Effector memory CD4-positive, alpha-beta T cell (primary cell): Measurements from ENCODE around the gene NPAS1.

Experiments used
- DNase-seq, 3 donors: peaks; one replicate each; pipeline ENCODE4 v3.0.0-alpha.2; 2020
- H3K27ac ChIP-seq: 2 replicates; pipeline ENCODE4 v1.7.0; 2013; ENCODE audit warnings: mild to moderate bottlenecking, low read length, moderate library complexity; ENCODE audit not compliant: insufficient read depth, poor library complexity, severe bottlenecking
- H3K27me3 ChIP-seq: replicated peaks from 2 replicates; pipeline ENCODE4 v1.7.0; 2013; ENCODE audit warnings: mild to moderate bottlenecking, low read length; ENCODE audit not compliant: insufficient read depth, control insufficient read depth, poor library complexity, severe bottlenecking
- H3K36me3 ChIP-seq: 2 replicates; pipeline ENCODE4 v1.7.0; 2013; ENCODE audit warnings: mild to moderate bottlenecking, low read length, moderate library complexity; ENCODE audit not compliant: control insufficient read depth, insufficient read depth
- H3K4me1 ChIP-seq: 2 replicates; pipeline ENCODE4 v1.7.0; 2013; ENCODE audit warnings: low read length, mild to moderate bottlenecking; ENCODE audit not compliant: control insufficient read depth, insufficient read depth, poor library complexity, severe bottlenecking
- H3K4me3 ChIP-seq: 2 replicates; pipeline ENCODE4 v1.7.0; 2013; ENCODE audit warnings: low read length, low read depth, mild to moderate bottlenecking; ENCODE audit not compliant: insufficient read depth, poor library complexity, severe bottlenecking
- H3K9me3 ChIP-seq: 2 replicates; pipeline ENCODE4 v1.7.0; 2013; ENCODE audit warnings: mild to moderate bottlenecking, low read length, moderate library complexity; ENCODE audit not compliant: control insufficient read depth
- total RNA-seq, 3 donors: gene quantifications; one replicate each; lab custom pipeline; 2026; lab: John Stamatoyannopoulos, UW

Gene NPAS1, protein sequence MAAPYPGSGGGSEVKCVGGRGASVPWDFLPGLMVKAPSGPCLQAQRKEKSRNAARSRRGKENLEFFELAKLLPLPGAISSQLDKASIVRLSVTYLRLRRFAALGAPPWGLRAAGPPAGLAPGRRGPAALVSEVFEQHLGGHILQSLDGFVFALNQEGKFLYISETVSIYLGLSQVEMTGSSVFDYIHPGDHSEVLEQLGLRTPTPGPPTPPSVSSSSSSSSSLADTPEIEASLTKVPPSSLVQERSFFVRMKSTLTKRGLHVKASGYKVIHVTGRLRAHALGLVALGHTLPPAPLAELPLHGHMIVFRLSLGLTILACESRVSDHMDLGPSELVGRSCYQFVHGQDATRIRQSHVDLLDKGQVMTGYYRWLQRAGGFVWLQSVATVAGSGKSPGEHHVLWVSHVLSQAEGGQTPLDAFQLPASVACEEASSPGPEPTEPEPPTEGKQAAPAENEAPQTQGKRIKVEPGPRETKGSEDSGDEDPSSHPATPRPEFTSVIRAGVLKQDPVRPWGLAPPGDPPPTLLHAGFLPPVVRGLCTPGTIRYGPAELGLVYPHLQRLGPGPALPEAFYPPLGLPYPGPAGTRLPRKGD
- 0.17 to 0.77 (median 0.35) reads per million in 3 donors for total RNA-seq

GRCh38 chr19:47019431-47020041, at the start of gene NPAS1:
Gene NPAS1, plus strand, starts transcription at chr19:47019837. Its CDS starts 1,211 bp downstream, at chr19:47021048.
- Histone ChIP-seq H3K4me3 (no peak within 1 kb of the TSS), H3K27me3 (peaks cover 49% of the 10 kb centered on the region), H3K4me1 (peaks cover 42% of the 10 kb centered on the region), H3K27ac (no peak within 1 kb of the TSS), H3K9me3 (no peaks in the 10 kb centered on the region), H3K36me3 (no peaks in the 10 kb centered on the region)
- DNase-seq, result no peak

DNA sequence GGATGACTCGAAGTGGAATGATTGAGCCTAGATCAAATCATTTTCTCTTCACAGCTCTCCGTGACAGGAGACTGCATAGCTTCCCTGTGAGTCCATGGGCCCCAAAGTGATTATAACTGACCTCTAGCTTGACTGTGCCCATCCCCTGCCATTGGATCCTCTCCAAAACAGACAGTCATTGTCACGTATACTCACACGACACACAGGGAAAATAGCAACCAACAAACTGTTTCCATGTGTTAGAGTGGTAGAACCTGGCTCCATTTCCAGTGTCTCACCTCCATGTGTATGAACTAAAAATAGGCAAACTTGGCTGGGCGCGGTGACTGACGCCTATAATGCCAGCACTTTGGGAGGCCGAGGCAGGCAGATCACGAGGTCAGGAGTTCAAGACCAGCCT, 48.8 kb upstream of the NPAS1 start:
- peaks cover 21% of the 10 kb centered on the region for H3K4me1 ChIP-seq
- DNase-seq, result no peak
- no peak overlapping the region for H3K27ac ChIP-seq
- no peaks in the 10 kb centered on the region for H3K9me3 ChIP-seq
- H3K27me3 ChIP-seq, result no peaks in the 10 kb centered on the region
- H3K4me3 ChIP-seq, result no peak overlapping the region
- H3K36me3 ChIP-seq, result peaks cover 7% of the 10 kb centered on the region

DNA sequence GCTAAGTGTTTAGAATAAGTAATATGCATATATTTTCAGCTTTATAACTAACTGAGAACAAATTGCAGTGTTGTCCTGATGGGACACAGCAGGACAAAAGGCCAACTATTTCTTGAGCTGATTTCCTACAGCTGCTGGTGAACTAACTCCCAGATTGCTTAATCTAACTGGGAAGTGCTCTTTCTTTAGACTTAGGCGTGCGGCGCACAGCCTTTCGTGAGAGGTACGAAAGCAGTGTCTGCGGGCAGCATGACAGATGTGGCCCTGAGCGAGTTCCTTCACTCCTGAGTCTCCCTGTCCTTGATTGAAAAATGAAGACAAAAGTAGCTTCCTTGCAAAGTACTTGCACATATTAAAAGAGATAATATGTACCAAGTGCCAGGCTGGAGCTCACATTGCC, 47.3 kb upstream of the NPAS1 start:
- H3K4me3 ChIP-seq, result no peak overlapping the region
- no peaks in the 10 kb centered on the region for H3K9me3 ChIP-seq
- no peak for DNase-seq
- H3K27me3 ChIP-seq, result no peaks in the 10 kb centered on the region
- H3K4me1 ChIP-seq, result peaks cover 11% of the 10 kb centered on the region
- no peak overlapping the region for H3K27ac ChIP-seq
- peaks cover 7% of the 10 kb centered on the region for H3K36me3 ChIP-seq

DNA sequence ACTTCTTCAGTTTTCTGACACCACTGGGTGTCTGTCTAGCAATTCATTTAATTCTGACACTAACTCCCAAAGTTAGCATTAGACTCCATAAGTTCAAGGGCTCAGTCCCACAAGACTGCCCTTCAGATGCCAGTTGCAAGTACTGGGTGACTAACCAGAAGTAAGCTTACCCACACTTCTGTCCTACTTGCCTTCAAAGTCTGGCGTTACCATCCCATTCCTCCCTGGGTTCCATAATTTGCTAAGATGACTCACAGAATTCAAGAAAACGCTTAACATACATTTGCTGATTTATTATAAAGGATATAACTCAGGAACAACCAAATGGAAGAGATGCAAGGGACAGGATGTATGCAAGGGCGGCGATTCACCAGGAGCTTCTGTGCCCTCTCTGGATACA, 45.5 kb upstream of the NPAS1 start:
- no peak for DNase-seq
- no peak overlapping the region for H3K4me3 ChIP-seq
- H3K27me3 ChIP-seq, result no peaks in the 10 kb centered on the region
- H3K36me3 ChIP-seq, result peaks cover 7% of the 10 kb centered on the region
- no peaks in the 10 kb centered on the region for H3K4me1 ChIP-seq
- no peaks in the 10 kb centered on the region for H3K9me3 ChIP-seq
- H3K27ac ChIP-seq, result no peak overlapping the region

- Histone ChIP-seq H3K36me3 (no peaks in the 10 kb centered on the region), H3K4me1 (no peaks in the 10 kb centered on the region), H3K4me3 (no peak overlapping the region), H3K27me3 (no peaks in the 10 kb centered on the region), H3K27ac (no peak overlapping the region), H3K9me3 (no peaks in the 10 kb centered on the region)
- no peak for DNase-seq
Measured at GRCh38 chr19:46975011-46975924, 44.4 kb upstream of the NPAS1 start.

GRCh38 chr19:46975925-46976782, 43.5 kb upstream of the NPAS1 start:
- Histone ChIP-seq H3K27ac (no peak overlapping the region), H3K4me3 (no peak overlapping the region), H3K9me3 (no peaks in the 10 kb centered on the region), H3K27me3 (no peaks in the 10 kb centered on the region), H3K36me3 (no peaks in the 10 kb centered on the region), H3K4me1 (no peaks in the 10 kb centered on the region)
- DNase-seq, result no peak

DNA sequence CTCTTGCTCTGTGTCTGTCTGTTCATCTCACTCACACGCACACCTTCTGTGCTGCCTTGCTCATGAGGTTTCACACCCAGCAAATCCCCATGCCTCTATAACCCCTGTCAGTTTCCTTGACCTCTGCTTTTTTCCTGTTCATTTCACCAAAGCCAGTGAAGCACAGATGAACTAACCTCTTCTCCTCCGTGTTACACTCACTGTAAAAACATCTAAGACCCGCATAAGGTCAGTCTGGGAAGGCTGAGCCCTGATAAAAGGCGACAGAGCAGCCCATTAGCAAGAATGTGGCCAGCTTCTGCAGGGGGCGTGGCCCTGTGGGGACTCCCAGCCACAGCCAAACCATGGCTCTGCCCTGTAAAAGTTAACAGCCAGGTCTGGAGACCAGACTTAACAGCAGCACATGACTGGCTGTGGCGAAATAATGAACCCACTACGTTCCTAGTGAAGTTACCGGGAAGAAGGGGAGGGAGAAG, 42.8 kb upstream of the NPAS1 start:
- no peak for DNase-seq
- Histone ChIP-seq H3K27me3 (no peaks in the 10 kb centered on the region), H3K4me1 (no peaks in the 10 kb centered on the region), H3K36me3 (no peaks in the 10 kb centered on the region), H3K4me3 (no peak overlapping the region), H3K27ac (no peak overlapping the region), H3K9me3 (no peaks in the 10 kb centered on the region)

DNA sequence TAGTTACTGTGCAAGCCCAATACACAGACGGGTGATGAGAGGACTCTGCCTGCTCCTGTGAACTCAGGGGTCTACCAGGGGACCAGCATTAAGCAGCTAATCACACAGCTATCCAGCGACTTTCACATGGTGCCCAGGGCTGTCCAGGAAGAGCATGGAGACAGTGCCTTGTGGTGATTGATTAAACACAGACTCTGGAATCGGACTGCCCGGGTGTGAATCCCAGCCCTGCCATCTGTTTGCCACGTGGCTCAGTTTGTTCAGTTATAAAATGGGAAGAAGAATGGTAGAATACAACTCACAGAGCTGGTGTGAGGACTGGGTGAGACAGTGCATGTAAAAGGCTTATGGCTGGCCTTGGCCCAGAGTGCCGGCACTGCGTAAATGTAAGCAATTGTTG, 42.1 kb upstream of the NPAS1 start:
- Histone ChIP-seq H3K9me3 (no peaks in the 10 kb centered on the region), H3K4me3 (no peak overlapping the region), H3K4me1 (no peaks in the 10 kb centered on the region), H3K27me3 (no peaks in the 10 kb centered on the region), H3K36me3 (no peaks in the 10 kb centered on the region), H3K27ac (no peak overlapping the region)
- no peak for DNase-seq
